ENCODE results near the gene SNRPD3.
"Not testable (repeated sequence)": the region's sequence is repeated elsewhere in the genome, so short reads cannot be mapped to it uniquely, and the experiment has no call there.

The SNRPD3 gene

DNA sequence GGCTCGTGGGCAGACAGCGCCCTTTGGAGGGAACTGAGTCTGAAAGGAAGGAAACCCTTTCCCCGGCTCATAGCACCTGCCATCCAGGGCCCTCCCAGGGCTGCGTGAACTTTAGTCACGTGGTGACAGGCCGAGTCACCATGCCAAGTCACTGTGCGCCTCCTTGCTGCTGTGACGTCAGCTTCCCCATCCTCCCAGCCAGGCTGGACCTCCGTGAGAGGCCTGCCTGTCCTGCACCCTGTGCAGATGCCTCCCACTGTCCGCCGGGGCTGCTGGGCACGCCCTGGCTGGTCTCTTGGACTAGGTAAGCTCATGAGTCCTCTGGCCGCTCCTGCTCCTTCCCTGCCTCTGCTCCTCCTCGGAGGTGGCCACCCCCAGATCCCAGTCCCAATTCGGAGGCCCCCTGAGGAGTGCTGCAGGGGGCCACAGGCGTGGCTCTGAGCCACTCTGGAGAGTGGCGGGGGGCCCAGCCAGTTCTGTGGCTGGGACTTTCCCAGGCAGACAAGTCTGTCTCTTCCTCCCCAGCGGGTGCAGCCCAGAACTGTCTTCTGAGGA, 51.7 kb downstream of the SNRPD3 start:
- DNase-seq, result not testable (repeated sequence)

DNA sequence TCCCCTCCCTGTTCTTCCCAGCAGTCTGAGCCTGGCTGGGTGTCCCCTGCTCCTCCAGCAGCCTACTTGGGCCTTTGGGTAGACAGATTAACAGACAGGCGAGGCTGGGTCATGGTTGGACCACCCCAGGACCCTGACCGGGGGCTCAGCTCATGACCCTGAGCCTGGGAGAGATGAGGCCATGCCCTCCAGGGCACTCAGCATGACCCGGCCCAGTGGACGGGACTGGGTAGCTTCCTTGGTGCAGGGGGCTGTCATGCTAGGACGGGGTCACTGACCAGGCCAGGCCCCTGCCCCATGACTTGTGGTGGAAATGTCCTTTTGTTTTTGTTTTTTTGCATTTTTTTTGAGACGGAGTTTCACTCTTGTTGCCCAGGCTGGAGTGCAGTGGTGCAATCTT, 52.5 kb downstream of the SNRPD3 start:
- DNase-seq, result not testable (repeated sequence)

DNA sequence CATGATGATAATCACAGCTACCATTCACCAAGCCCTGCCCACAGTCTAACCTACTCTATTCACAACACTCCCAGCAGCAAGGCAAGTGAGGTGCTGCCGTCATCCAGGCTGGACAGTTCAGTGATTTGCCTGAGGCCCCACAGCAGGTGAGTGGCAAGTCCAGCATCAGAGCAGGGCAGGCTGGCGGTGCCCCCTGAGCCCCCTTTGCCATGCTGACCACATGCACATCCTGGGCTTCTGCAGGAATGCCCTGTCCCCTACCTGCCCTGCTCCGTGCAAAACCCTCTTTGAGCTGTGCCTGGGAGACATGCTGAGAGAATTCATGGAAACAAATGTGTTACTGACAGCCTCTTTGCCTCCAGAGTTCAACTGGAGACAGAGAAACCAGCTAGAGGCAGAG, 54.1 kb downstream of the SNRPD3 start:
- not testable (repeated sequence) for DNase-seq

DNA sequence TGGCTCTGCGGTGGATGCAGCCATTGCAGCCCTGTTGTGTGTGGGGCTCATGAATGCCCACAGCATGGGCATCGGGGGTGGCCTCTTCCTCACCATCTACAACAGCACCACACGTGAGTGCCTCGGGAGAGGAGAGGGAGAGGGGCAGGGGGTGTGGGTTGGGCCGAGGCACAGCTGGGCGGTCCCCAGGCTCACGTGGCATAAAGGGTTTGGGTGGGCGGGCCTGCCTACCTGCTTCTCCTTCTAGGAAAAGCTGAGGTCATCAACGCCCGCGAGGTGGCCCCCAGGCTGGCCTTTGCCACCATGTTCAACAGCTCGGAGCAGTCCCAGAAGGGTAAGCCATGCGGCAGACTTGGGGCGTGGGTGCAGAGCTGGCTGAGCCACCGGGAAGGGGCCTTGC, 59.0 kb downstream of the SNRPD3 start:
- not testable (repeated sequence) for DNase-seq

- not testable (repeated sequence) for DNase-seq
Observed at GRCh38 chr22:24621244-24621643, 65.4 kb downstream of the SNRPD3 start.

- not testable (repeated sequence) for DNase-seq
Observed at GRCh38 chr22:24622596-24622995, 66.8 kb downstream of the SNRPD3 start.

Data from nucleus accumbens (tissue), 56 donors.